Prostate gland (tissue), 2 donors: Measurements from ENCODE around the gene FBP1.

Source experiments
- CTCF ChIP-seq, 4 experiments: fragments of 200-600 bp in 2 of 4; fragments of 450-650 bp in 2 of 4; sonication (generic) in 2 of 4; IDR thresholded peaks; 1 replicate in 3 of 4; 2 replicates in 1 of 4; pipeline ENCODE4 v1.5.1; 2016 to 2019; ENCODE audit warnings: antibody characterized with exemption in 4 of 4, mild to moderate bottlenecking in 2 of 4, moderate library complexity in 2 of 4
- POLR2A ChIP-seq: fragments of 450-650 bp; IDR thresholded peaks from one replicate; pipeline ENCODE4 v1.6.1; 2016; ENCODE audit warnings: antibody characterized with exemption, mild to moderate bottlenecking
- POLR2AphosphoS5 ChIP-seq: sonication (generic); formaldehyde crosslinking; IDR thresholded peaks from one replicate; pipeline ENCODE4 v1.6.1; 2017; ENCODE audit warnings: antibody characterized with exemption

GRCh38 chr9:94680020-94680419, 40.7 kb upstream of the FBP1 start:
- no peak for TF ChIP-seq POLR2A
- TF ChIP-seq CTCF (IDR thresholded peaks at IDR 0.05), result no peak
- no peak for TF ChIP-seq POLR2AphosphoS5
